ENCODE data around the gene NOTCH2.
A peak's percentile ranks its signal among the peaks of the same experiment; 100 is the strongest.

Gene NOTCH2

DNA sequence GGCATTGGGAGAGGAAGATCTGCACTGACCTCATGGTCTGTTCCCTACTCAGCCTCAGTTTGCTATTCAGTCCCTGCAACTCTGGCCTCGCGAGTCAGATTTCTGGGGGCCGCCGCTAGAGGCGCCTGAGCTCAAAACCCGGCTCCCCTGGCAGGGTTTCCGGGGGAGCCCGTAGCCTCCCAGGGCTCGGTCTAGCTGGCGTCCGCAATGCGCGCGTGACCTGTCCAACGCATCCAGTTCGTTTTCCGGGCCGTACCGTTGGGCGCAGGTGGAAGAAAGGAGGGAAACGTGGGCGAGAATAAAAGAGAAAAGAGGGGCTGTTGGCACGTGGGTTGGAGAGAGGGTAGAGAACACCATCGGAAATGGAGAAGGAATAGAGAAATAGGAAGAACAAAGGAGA is 173.2 kb downstream of the NOTCH2 start, which contains the start of gene ADAM30:
ADAM30 (minus strand) TSS at position 213 of the 400 bp plus-strand sequence; CDS start at position 34, 179 bp downstream.
- Mint-ChIP-seq H3K36me3 (ENCODE audit: low read depth) (no peaks in the 10 kb centered on the region), H3K27ac (no peak within 1 kb of the TSS)

GRCh38 chr1:119895102-119895501 is 174.4 kb downstream of the NOTCH2 start:
- no peak overlapping the region for H3K4me3 Mint-ChIP-seq
- H3K27me3 Mint-ChIP-seq, result peaks cover 16% of the 10 kb centered on the region
- peaks cover 10% of the 10 kb centered on the region for H3K4me1 Mint-ChIP-seq (ENCODE audit: low read depth)
- H3K27ac Mint-ChIP-seq, result no peak overlapping the region
- H3K9me3 Mint-ChIP-seq, result no peaks in the 10 kb centered on the region
- H3K36me3 Mint-ChIP-seq (ENCODE audit: low read depth), result no peaks in the 10 kb centered on the region

More for the DNA sequence above, 173.2 kb downstream of the NOTCH2 start, which contains the start of gene ADAM30:
- Mint-ChIP-seq H3K4me1 (ENCODE audit: low read depth) (peaks cover 10% of the 10 kb centered on the region), H3K27me3 (peaks cover 16% of the 10 kb centered on the region), H3K4me3 (no peak within 1 kb of the TSS), H3K9me3 (no peaks in the 10 kb centered on the region)

GRCh38 chr1:119893827-119894700 is 175.4 kb downstream of the NOTCH2 start:
- Mint-ChIP-seq H3K27ac (peak overlapping the region; percentile 10), H3K9me3 (peaks cover under 1% of the 10 kb centered on the region), H3K36me3 (ENCODE audit: low read depth) (no peaks in the 10 kb centered on the region), H3K27me3 (peaks cover 16% of the 10 kb centered on the region), H3K4me1 (ENCODE audit: low read depth) (peaks cover 10% of the 10 kb centered on the region), H3K4me3 (no peak overlapping the region)

DNA sequence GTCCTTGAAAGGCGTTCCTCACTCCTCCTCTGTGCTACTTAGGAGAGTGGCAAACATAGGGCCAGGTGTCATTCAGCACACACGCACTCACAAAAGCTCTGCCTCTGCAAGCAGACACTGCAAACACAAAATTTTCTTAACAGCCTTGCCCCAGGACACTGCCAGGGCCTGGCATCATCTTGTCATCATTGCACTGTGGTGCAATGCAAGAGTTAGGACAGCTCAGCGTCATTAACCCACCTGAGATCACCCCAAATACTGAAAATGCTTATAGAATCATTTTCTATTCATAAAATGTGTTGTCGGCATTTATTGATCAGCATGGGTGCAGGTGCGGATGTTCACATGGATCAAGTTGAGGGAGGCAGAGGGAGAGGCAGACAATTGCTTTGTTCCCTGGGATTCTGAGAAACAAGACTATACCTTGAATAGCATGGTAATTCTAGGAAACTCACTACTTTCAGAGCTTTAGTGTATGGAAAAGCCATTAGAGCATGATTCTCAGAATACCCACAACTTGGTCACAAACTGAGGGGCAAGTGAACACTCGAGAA is 176.1 kb downstream of the NOTCH2 start:
- Mint-ChIP-seq H3K27ac (peak overlapping the region; percentile 10), H3K36me3 (ENCODE audit: low read depth) (no peaks in the 10 kb centered on the region), H3K27me3 (peaks cover 24% of the 10 kb centered on the region), H3K4me3 (no peak overlapping the region), H3K4me1 (ENCODE audit: low read depth) (peaks cover 10% of the 10 kb centered on the region), H3K9me3 (peaks cover 8% of the 10 kb centered on the region)

GRCh38 chr1:119891386-119891785 is 178.1 kb downstream of the NOTCH2 start:
- Mint-ChIP-seq H3K4me3 (no peak overlapping the region), H3K4me1 (ENCODE audit: low read depth) (peaks cover 10% of the 10 kb centered on the region), H3K27ac (no peak overlapping the region), H3K27me3 (peaks cover 30% of the 10 kb centered on the region), H3K36me3 (ENCODE audit: low read depth) (no peaks in the 10 kb centered on the region), H3K9me3 (peaks cover 11% of the 10 kb centered on the region)

- no peaks in the 10 kb centered on the region for H3K36me3 Mint-ChIP-seq (ENCODE audit: low read depth)
- no peak overlapping the region for H3K27ac Mint-ChIP-seq
- H3K4me1 Mint-ChIP-seq (ENCODE audit: low read depth), result peaks cover 4% of the 10 kb centered on the region
- H3K4me3 Mint-ChIP-seq, result no peak overlapping the region
- H3K27me3 Mint-ChIP-seq, result peaks cover 23% of the 10 kb centered on the region
- H3K9me3 Mint-ChIP-seq, result peaks cover 11% of the 10 kb centered on the region
Measured at GRCh38 chr1:119888476-119888875, 181.0 kb downstream of the NOTCH2 start.

GRCh38 chr1:119887427-119887826 is 182.0 kb downstream of the NOTCH2 start:
- Mint-ChIP-seq H3K4me3 (no peak overlapping the region), H3K36me3 (ENCODE audit: low read depth) (no peaks in the 10 kb centered on the region), H3K9me3 (peaks cover 11% of the 10 kb centered on the region), H3K4me1 (ENCODE audit: low read depth) (no peaks in the 10 kb centered on the region), H3K27me3 (peaks cover 23% of the 10 kb centered on the region), H3K27ac (no peak overlapping the region)

- Mint-ChIP-seq H3K4me3 (no peak overlapping the region), H3K9me3 (peaks cover 11% of the 10 kb centered on the region), H3K27ac (no peak overlapping the region), H3K4me1 (ENCODE audit: low read depth) (no peaks in the 10 kb centered on the region), H3K36me3 (ENCODE audit: low read depth) (no peaks in the 10 kb centered on the region), H3K27me3 (peaks cover 23% of the 10 kb centered on the region)
Measured at GRCh38 chr1:119885903-119886783, 183.3 kb downstream of the NOTCH2 start.

- Mint-ChIP-seq H3K27ac (no peak overlapping the region), H3K27me3 (peaks cover 28% of the 10 kb centered on the region), H3K36me3 (ENCODE audit: low read depth) (no peaks in the 10 kb centered on the region)
Measured at GRCh38 chr1:119884711-119885110, 184.8 kb downstream of the NOTCH2 start.

DNA sequence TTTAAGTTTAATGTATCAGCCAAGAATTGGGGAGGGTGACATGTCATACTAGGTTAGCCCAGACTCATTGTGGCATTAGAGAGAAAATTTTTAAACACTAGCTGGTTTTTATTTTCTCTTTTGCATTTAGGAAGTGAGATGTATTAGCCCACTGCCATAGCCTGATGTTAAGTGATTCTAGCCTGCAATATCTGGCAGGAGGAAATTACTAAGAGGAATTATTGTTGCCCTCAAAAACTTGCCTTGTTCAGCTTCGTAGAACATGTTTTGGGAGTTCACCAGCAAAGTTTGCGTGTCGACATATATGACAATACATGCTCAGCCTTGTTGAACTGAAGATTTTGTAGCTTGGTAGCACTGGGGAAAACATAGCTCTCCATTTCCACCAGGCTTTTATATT is 185.6 kb downstream of the NOTCH2 start:
- H3K36me3 Mint-ChIP-seq (ENCODE audit: low read depth), result no peaks in the 10 kb centered on the region
- no peaks in the 10 kb centered on the region for H3K4me1 Mint-ChIP-seq (ENCODE audit: low read depth)
- peaks cover 8% of the 10 kb centered on the region for H3K9me3 Mint-ChIP-seq

More at GRCh38 chr1:119884711-119885110, 184.8 kb downstream of the NOTCH2 start:
- peaks cover 11% of the 10 kb centered on the region for H3K9me3 Mint-ChIP-seq
- H3K4me1 Mint-ChIP-seq (ENCODE audit: low read depth), result no peaks in the 10 kb centered on the region
- H3K4me3 Mint-ChIP-seq, result no peak overlapping the region

GRCh38 chr1:119882132-119883049 is 187.1 kb downstream of the NOTCH2 start:
- Mint-ChIP-seq H3K36me3 (ENCODE audit: low read depth) (no peaks in the 10 kb centered on the region), H3K4me3 (no peak overlapping the region), H3K27me3 (peaks cover 16% of the 10 kb centered on the region), H3K9me3 (no peaks in the 10 kb centered on the region), H3K27ac (no peak overlapping the region), H3K4me1 (ENCODE audit: low read depth) (no peaks in the 10 kb centered on the region)

More for the DNA sequence above, 185.6 kb downstream of the NOTCH2 start:
- H3K27ac Mint-ChIP-seq, result no peak overlapping the region
- H3K27me3 Mint-ChIP-seq, result peaks cover 26% of the 10 kb centered on the region
- no peak overlapping the region for H3K4me3 Mint-ChIP-seq

DNA sequence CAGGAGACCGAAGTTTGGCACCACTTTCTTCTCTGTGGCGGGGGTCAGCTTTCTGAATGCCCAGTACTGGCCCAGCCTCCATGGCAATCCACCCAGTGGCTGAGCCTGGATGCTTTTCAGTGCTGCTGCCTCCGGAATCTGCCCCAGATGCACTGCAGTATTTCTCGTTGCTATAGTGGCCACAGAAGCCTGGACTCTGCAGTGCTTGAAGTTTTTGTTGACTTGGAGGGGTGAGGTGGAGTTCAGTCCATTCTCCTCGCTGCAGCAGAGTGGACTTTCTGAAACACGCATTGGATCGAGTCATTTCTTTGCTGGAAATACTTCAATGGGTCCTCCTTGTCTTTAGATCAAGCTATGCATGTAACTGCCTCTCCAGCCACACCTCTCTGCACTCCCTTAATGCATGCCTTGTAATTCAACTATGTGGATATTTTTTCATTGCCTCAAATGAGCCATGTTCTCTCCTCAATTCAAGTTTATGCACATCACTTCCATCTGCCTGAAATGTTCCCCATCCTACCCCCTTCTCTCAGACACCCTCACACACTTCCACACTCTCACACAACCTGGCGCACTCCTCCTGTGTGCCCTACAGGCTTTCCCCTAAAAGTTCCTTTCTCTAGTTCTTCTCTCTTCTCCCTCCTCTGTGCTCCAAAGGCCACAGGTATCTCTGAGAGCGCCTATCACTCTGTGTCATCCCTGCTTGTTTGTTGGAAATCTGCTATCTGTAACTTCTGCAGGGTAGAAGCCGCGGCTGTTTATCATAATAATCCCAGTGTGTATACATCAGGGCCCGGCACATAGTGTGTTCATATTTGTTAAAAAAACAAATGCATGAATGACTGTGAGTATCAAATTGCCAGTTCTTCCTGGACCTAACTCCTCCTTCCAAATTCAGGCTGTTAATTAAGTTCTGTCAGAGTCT is 189.7 kb downstream of the NOTCH2 start:
- Mint-ChIP-seq H3K27ac (no peak overlapping the region), H3K36me3 (ENCODE audit: low read depth) (no peaks in the 10 kb centered on the region), H3K4me3 (no peak overlapping the region), H3K27me3 (peaks cover 8% of the 10 kb centered on the region), H3K9me3 (no peaks in the 10 kb centered on the region), H3K4me1 (ENCODE audit: low read depth) (no peaks in the 10 kb centered on the region)

GRCh38 chr1:119878171-119878570 is 191.3 kb downstream of the NOTCH2 start:
- Mint-ChIP-seq H3K27ac (no peak overlapping the region), H3K27me3 (peaks cover 8% of the 10 kb centered on the region), H3K36me3 (ENCODE audit: low read depth) (no peaks in the 10 kb centered on the region), H3K4me1 (ENCODE audit: low read depth) (no peaks in the 10 kb centered on the region), H3K4me3 (no peak overlapping the region), H3K9me3 (no peaks in the 10 kb centered on the region)
